Gastrocnemius medialis (tissue), 4 donors: ENCODE results near the gene CD274.
"Not testable (repeated sequence)": the region's sequence is repeated elsewhere in the genome, so short reads cannot be mapped to it uniquely, and the experiment has no call there.

Experiments used
- POLR2A ChIP-seq, 2 donors: fragments of 450-650 bp; IDR thresholded peaks; one replicate each; pipeline ENCODE4 v1.6.1; 2017; ENCODE audit warnings: antibody characterized with exemption in 2 of 2, mild to moderate bottlenecking in 2 of 2, moderate library complexity in 2 of 2
- TF ChIP-seq, protein P1 (sequence below), 5 experiments: fragments of 450-650 bp in 3 of 5; fragments of 200-600 bp in 2 of 5; sonication (generic) in 2 of 5; IDR thresholded peaks in 4 of 5; conservative IDR thresholded peaks in 1 of 5; 1 replicate in 4 of 5; 2 replicates in 1 of 5; pipeline ENCODE4 v1.5.1; 2016 to 2019; ENCODE audit warnings: antibody characterized with exemption in 5 of 5, mild to moderate bottlenecking in 3 of 5, moderate library complexity in 3 of 5

- TF ChIP-seq, protein P1, sequence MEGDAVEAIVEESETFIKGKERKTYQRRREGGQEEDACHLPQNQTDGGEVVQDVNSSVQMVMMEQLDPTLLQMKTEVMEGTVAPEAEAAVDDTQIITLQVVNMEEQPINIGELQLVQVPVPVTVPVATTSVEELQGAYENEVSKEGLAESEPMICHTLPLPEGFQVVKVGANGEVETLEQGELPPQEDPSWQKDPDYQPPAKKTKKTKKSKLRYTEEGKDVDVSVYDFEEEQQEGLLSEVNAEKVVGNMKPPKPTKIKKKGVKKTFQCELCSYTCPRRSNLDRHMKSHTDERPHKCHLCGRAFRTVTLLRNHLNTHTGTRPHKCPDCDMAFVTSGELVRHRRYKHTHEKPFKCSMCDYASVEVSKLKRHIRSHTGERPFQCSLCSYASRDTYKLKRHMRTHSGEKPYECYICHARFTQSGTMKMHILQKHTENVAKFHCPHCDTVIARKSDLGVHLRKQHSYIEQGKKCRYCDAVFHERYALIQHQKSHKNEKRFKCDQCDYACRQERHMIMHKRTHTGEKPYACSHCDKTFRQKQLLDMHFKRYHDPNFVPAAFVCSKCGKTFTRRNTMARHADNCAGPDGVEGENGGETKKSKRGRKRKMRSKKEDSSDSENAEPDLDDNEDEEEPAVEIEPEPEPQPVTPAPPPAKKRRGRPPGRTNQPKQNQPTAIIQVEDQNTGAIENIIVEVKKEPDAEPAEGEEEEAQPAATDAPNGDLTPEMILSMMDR (IDR thresholded peaks at IDR 0.05 in 4 of 5, conservative IDR thresholded peaks at IDR 0.05 in 1 of 5), result not testable (repeated sequence)
- not testable (repeated sequence) for TF ChIP-seq POLR2A (IDR thresholded peaks at IDR 0.05)
These were observed 17.0 kb upstream of the CD274 start for GRCh38 chr9:5433328-5433727.
